Cardiac fibroblast (primary cell): ENCODE results near the gene BCOR.
A peak's percentile ranks its signal among the peaks of the same experiment; 100 is the strongest.

Source experiments
- DNase-seq, 2 donors: peaks; one replicate each; pipeline versions ENCODE4 v3.0.0 to v3.0.0-alpha.2; 2010; ENCODE audit warnings: low read depth in 2 of 2
- H3K4me3 ChIP-seq, 2 donors: replicated peaks in 1 of 2; 1 replicate in 1 of 2; 2 replicates in 1 of 2; pipeline ENCODE4 v1.5.1; 2011; ENCODE audit warnings: low read depth in 2 of 2, low read length in 2 of 2, mild to moderate bottlenecking in 2 of 2, moderate library complexity in 1 of 2
- CTCF ChIP-seq: IDR thresholded peaks from one replicate; pipeline ENCODE4 v1.5.1; 2011; ENCODE audit warnings: low read depth, mild to moderate bottlenecking, low read length, inconsistent platforms

The BCOR gene

GRCh38 chrX:40047485-40047884 lies 50.3 kb downstream of the BCOR start:
- TF ChIP-seq CTCF = no peak
- no peak overlapping the region for H3K4me3 ChIP-seq
- DNase-seq = peak in 1 of 2 donors; percentile 2

GRCh38 chrX:40043895-40044294 lies 53.9 kb downstream of the BCOR start:
- no peak for DNase-seq
- no peak for TF ChIP-seq CTCF
- no peak overlapping the region for H3K4me3 ChIP-seq

- DNase-seq = no peak
- TF ChIP-seq CTCF = no peak
- H3K4me3 ChIP-seq = no peak overlapping the region
Observed at GRCh38 chrX:40041915-40042314, 55.8 kb downstream of the BCOR start.

GRCh38 chrX:40040686-40041461 lies 56.9 kb downstream of the BCOR start:
- peak in 1 of 2 donors; percentile 17 for DNase-seq
- H3K4me3 ChIP-seq = no peak overlapping the region
- TF ChIP-seq CTCF = no peak

- H3K4me3 ChIP-seq = no peak overlapping the region
- no peak for TF ChIP-seq CTCF
- no peak for DNase-seq
Observed at GRCh38 chrX:40039887-40040286, 57.9 kb downstream of the BCOR start.

GRCh38 chrX:40037367-40037766 lies 60.4 kb downstream of the BCOR start:
- no peak for TF ChIP-seq CTCF
- H3K4me3 ChIP-seq = no peak overlapping the region
- DNase-seq = no peak

- no peak for DNase-seq
- TF ChIP-seq CTCF = no peak
- H3K4me3 ChIP-seq = no peak overlapping the region
Observed at GRCh38 chrX:40035726-40036125, 62.0 kb downstream of the BCOR start.
